HCT116 (cell line): ENCODE measurements around the gene MIAT.

Experiments
- CEBPB ChIP-seq: IDR thresholded peaks from 2 replicates; pipeline ENCODE4 v1.6.1; 2012; ENCODE audit warnings: low read depth
- CTCF ChIP-seq, 3 experiments: fragments of 200-600 bp in 1 of 3; sonication (generic) in 1 of 3; IDR thresholded peaks in 2 of 3; conservative IDR thresholded peaks in 1 of 3; 2 replicates each; pipeline ENCODE4 v1.5.1; 2012 to 2017; ENCODE audit warnings: low read depth in 2 of 3, low read length in 2 of 3, antibody characterized with exemption in 1 of 3, borderline replicate concordance in 1 of 3, control low read depth in 1 of 3, mild to moderate bottlenecking in 1 of 3, mixed read lengths in 1 of 3, mixed run types in 1 of 3, moderate library complexity in 1 of 3; ENCODE audit not compliant: insufficient read depth in 1 of 3
- JUND ChIP-seq: IDR thresholded peaks from 2 replicates; pipeline ENCODE4 v1.6.1; 2012
- MAX ChIP-seq: IDR thresholded peaks from 2 replicates; pipeline ENCODE4 v1.6.1; 2012
- POLR2A ChIP-seq: IDR thresholded peaks from 2 replicates; pipeline ENCODE4 v1.7.0; 2011; ENCODE audit warnings: borderline replicate concordance; ENCODE audit not compliant: insufficient read depth, insufficient read length; ENCODE audit errors: extremely low read depth
- POLR2AphosphoS5 ChIP-seq: IDR thresholded peaks from 2 replicates; pipeline ENCODE4 v1.6.1; 2011; ENCODE audit warnings: mild to moderate bottlenecking, low read depth, low read length, moderate library complexity

GRCh38 chr22:26614322-26614721, 43.1 kb upstream of the MIAT start:
- no peak for TF ChIP-seq CTCF (IDR thresholded peaks at IDR 0.05 in 2 of 3, conservative IDR thresholded peaks at IDR 0.05 in 1 of 3; ENCODE audit: borderline replicate concordance in 1 of 3, insufficient read depth in 1 of 3, low read depth in 2 of 3, low read length in 2 of 3)
- TF ChIP-seq CEBPB, result no peak
- no peak for TF ChIP-seq MAX
- TF ChIP-seq JUND, result no peak
- TF ChIP-seq POLR2AphosphoS5, result no peak
- no peak for TF ChIP-seq POLR2A
